Caco-2 (cell line): ENCODE results near the gene C14orf119. TPM values are rescaled to one million over a fixed set of nuclear protein-coding genes. Genes with fewer than 3 reads are reported as not detected.

ENCODE experiments used
- BruUV-seq: library from RNA; stranded (reverse); fragments of 400-500 nt; replicated peaks from 2 replicates; lab custom pipeline; 2021; lab: Mats Ljungman, UMichigan
- CTCF ChIA-PET: fragments of 300-600 bp; sonication (Branson Sonifier 250); formaldehyde crosslinking; loops from one replicate; lab custom pipeline; 2022; ENCODE audit warnings: antibody characterized with exemption; lab: Charles Lee
- POLR2A ChIA-PET: fragments of 300-600 bp; sonication (Branson Sonifier 250); formaldehyde crosslinking; loops from one replicate; lab custom pipeline; 2022; ENCODE audit warnings: antibody characterized with exemption; lab: Charles Lee
- DNase-seq, 2 experiments: peaks; one replicate each; pipeline versions ENCODE4 v3.0.0 to v3.0.0-alpha.2; 2020 to 2022
- H3K27me3 ChIP-seq: replicated peaks from 2 replicates; pipeline ENCODE4 v1.6.0; 2011; ENCODE audit warnings: low read length; ENCODE audit not compliant: control insufficient read depth, insufficient read depth
- H3K36me3 ChIP-seq: 2 replicates; pipeline ENCODE4 v1.5.1; 2011; ENCODE audit warnings: low read length; ENCODE audit not compliant: control insufficient read depth, insufficient read depth
- H3K4me1 ChIP-seq: fragments of 250-450 bp; sonication (Bioruptor Pico); 2 replicates; pipeline ENCODE4 v1.5.1; 2020; ENCODE audit warnings: mild to moderate bottlenecking
- H3K4me3 ChIP-seq: 2 replicates; pipeline ENCODE4 v1.5.1; 2011; ENCODE audit warnings: low read depth, mild to moderate bottlenecking, control low read depth, low read length
- H3K9me3 ChIP-seq: fragments of 250-450 bp; sonication (Bioruptor Pico); 2 replicates; pipeline ENCODE4 v1.5.1; 2020; ENCODE audit warnings: mild to moderate bottlenecking, moderate library complexity
- H3K27ac Mint-ChIP-seq: one replicate; pipeline ENCODE4 v1.8.0; 2022; ENCODE audit warnings: mixed read lengths; ENCODE audit not compliant: unreplicated experiment
- H3K27me3 Mint-ChIP-seq: one replicate; pipeline ENCODE4 v1.8.0; 2022; ENCODE audit warnings: mixed read lengths; ENCODE audit not compliant: insufficient read depth, unreplicated experiment
- H3K36me3 Mint-ChIP-seq: one replicate; pipeline ENCODE4 v1.8.0; 2022; ENCODE audit warnings: mild to moderate bottlenecking, mixed read lengths; ENCODE audit not compliant: insufficient read depth, unreplicated experiment
- H3K4me1 Mint-ChIP-seq: one replicate; pipeline ENCODE4 v1.8.0; 2022; ENCODE audit warnings: low read depth, mixed read lengths; ENCODE audit not compliant: unreplicated experiment
- H3K4me3 Mint-ChIP-seq: one replicate; pipeline ENCODE4 v1.8.0; 2022; ENCODE audit warnings: mild to moderate bottlenecking, moderate library complexity, mixed read lengths; ENCODE audit not compliant: unreplicated experiment
- H3K9me3 Mint-ChIP-seq: one replicate; pipeline ENCODE4 v1.8.0; 2022; ENCODE audit warnings: mixed read lengths; ENCODE audit not compliant: unreplicated experiment
- intact Hi-C: fragments of 100-400 bp; cut with micrococcal nuclease; formaldehyde crosslinking; loops from one replicate; pipeline ENCODE4 v1.10.0; 2022; ENCODE audit not compliant: unreplicated experiment
- total RNA-seq: library from RNA; stranded (reverse); gene quantifications from 2 replicates; pipeline ENCODE4 v1.2.3, GENCODE V29; 2022
- TF ChIP-seq, protein P1 (sequence below), 2 experiments: fragments of 200-600 bp in 1 of 2; IDR thresholded peaks; 1 replicate in 1 of 2; 2 replicates in 1 of 2; pipeline versions ENCODE4 v1.5.1 to v1.8.0; 2011 to 2022; ENCODE audit warnings: antibody characterized with exemption in 1 of 2, control low read depth in 1 of 2, inconsistent platforms in 1 of 2, low read depth in 1 of 2, low read length in 1 of 2, mild to moderate bottlenecking in 1 of 2, moderate library complexity in 1 of 2; ENCODE audit not compliant: insufficient read depth in 1 of 2, severe bottlenecking in 1 of 2, unreplicated experiment in 1 of 2

Gene C14orf119
- total RNA-seq, 1 experiment from 2014 or later: 52.0 TPM

DNA sequence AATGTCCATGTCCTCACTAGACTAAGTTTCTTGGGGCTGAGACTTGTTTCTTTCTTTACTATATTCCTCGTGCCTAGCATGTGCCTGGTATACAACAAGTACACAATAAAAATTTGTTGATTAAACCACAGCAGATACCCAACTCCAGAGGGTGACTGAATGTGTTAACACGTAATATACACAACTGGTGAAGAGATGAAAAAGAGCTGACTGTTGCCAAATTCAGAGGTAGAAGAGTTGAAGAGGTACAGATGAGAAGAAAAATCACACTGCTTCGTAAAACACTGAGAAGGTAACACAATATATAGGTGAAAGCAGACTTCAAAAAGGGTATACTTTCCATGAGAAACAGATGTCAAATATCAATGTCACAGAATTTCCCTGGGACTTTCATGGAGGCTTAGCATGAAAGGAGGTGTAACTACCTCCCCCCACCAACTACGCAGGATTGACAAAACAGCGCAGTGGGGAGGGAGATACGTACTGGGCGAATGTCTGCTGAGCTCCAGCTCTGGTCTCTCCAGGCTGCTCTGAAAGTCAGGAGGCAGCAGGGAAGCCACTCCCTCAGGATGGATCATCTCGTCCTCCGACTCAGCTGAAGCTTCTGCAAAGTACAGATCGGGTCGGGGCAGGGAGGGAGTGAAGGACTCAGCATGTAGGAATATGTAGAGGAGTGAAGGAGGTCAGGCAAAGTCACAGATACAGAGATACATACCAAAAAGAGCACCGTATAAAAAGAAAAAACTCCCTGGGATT lies 5.6 kb upstream of the C14orf119 start:
- H3K9me3 Mint-ChIP-seq: no peaks in the 10 kb centered on the region
- no peak overlapping the region for H3K4me3 Mint-ChIP-seq
- H3K27me3 Mint-ChIP-seq: no peaks in the 10 kb centered on the region
- H3K4me1 ChIP-seq: peaks cover 3% of the 10 kb centered on the region; the same call in 1 of the 2 replicates
- TF ChIP-seq, protein P1, sequence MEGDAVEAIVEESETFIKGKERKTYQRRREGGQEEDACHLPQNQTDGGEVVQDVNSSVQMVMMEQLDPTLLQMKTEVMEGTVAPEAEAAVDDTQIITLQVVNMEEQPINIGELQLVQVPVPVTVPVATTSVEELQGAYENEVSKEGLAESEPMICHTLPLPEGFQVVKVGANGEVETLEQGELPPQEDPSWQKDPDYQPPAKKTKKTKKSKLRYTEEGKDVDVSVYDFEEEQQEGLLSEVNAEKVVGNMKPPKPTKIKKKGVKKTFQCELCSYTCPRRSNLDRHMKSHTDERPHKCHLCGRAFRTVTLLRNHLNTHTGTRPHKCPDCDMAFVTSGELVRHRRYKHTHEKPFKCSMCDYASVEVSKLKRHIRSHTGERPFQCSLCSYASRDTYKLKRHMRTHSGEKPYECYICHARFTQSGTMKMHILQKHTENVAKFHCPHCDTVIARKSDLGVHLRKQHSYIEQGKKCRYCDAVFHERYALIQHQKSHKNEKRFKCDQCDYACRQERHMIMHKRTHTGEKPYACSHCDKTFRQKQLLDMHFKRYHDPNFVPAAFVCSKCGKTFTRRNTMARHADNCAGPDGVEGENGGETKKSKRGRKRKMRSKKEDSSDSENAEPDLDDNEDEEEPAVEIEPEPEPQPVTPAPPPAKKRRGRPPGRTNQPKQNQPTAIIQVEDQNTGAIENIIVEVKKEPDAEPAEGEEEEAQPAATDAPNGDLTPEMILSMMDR (IDR thresholded peaks at IDR 0.05; ENCODE audit: insufficient read depth in 1 of 2, low read depth in 1 of 2, low read length in 1 of 2, severe bottlenecking in 1 of 2, unreplicated experiment in 1 of 2): no peak
- peaks cover 2% of the 10 kb centered on the region for H3K36me3 ChIP-seq
- no peak for DNase-seq
- H3K4me1 Mint-ChIP-seq: peaks cover 6% of the 10 kb centered on the region
- intact Hi-C loops: no loop called here
- no peaks in the 10 kb centered on the region for H3K9me3 ChIP-seq
- no peak overlapping the region for H3K4me3 ChIP-seq
- BruUV-seq: no TSS peak
- H3K36me3 Mint-ChIP-seq: peaks cover 73% of the 10 kb centered on the region
- CTCF ChIA-PET: interaction anchor here (0.7 to 1.2 kb wide), 2 partner anchors 21 to 113 kb away, joined by 4 read pairs; no protein-coding TSS in a partner anchor
- no peaks in the 10 kb centered on the region for H3K27me3 ChIP-seq
- no peak overlapping the region for H3K27ac Mint-ChIP-seq
- POLR2A ChIA-PET: no interaction called here

- no peak for DNase-seq
- intact Hi-C loops: no loop called here
- Mint-ChIP-seq H3K36me3 (peaks cover 68% of the 10 kb centered on the region), H3K27ac (no peak overlapping the region), H3K4me3 (no peak overlapping the region), H3K9me3 (no peaks in the 10 kb centered on the region), H3K27me3 (no peaks in the 10 kb centered on the region), H3K4me1 (peaks cover 6% of the 10 kb centered on the region)
- no peaks in the 10 kb centered on the region for H3K27me3 ChIP-seq
- TF ChIP-seq, protein P1 (IDR thresholded peaks at IDR 0.05; ENCODE audit: insufficient read depth in 1 of 2, low read depth in 1 of 2, low read length in 1 of 2, severe bottlenecking in 1 of 2, unreplicated experiment in 1 of 2): no peak
- H3K36me3 ChIP-seq: peaks cover 2% of the 10 kb centered on the region
- ChIA-PET CTCF (interaction anchor here (1.2 kb wide), 1 partner anchor 21 kb away, joined by 4 read pairs; no protein-coding TSS in a partner anchor), POLR2A (no interaction called here)
- H3K4me3 ChIP-seq: no peak overlapping the region
- H3K4me1 ChIP-seq: peaks cover 3% of the 10 kb centered on the region; the same call in 1 of the 2 replicates
- no peaks in the 10 kb centered on the region for H3K9me3 ChIP-seq
- BruUV-seq: no TSS peak
Measured at GRCh38 chr14:23090254-23090636, 5.1 kb upstream of the C14orf119 start.

- CTCF ChIA-PET: interaction anchor here (1.2 to 1.7 kb wide), 3 partner anchors 11 to 29 kb away, joined by 3 to 5 read pairs (median 3); no protein-coding TSS in a partner anchor
- POLR2A ChIA-PET: no interaction called here
- intact Hi-C loops: no loop called here
Measured at GRCh38 chr14:23091294-23092225, 3.7 kb upstream of the C14orf119 start.

More at GRCh38 chr14:23091294-23092225, 3.7 kb upstream of the C14orf119 start:
- Mint-ChIP-seq H3K4me1 (peaks cover 1% of the 10 kb centered on the region), H3K27me3 (no peaks in the 10 kb centered on the region), H3K9me3 (no peaks in the 10 kb centered on the region), H3K36me3 (peaks cover 57% of the 10 kb centered on the region), H3K4me3 (no peak overlapping the region), H3K27ac (no peak overlapping the region)
- H3K4me1 ChIP-seq: peaks cover 3% of the 10 kb centered on the region; the same call in 1 of the 2 replicates
- peaks cover 2% of the 10 kb centered on the region for H3K36me3 ChIP-seq
- no peaks in the 10 kb centered on the region for H3K27me3 ChIP-seq
- no peaks in the 10 kb centered on the region for H3K9me3 ChIP-seq
- no TSS peak for BruUV-seq
- DNase-seq: no peak
- TF ChIP-seq, protein P1 (IDR thresholded peaks at IDR 0.05; ENCODE audit: insufficient read depth in 1 of 2, low read depth in 1 of 2, low read length in 1 of 2, severe bottlenecking in 1 of 2, unreplicated experiment in 1 of 2): no peak
- H3K4me3 ChIP-seq: no peak overlapping the region
